ENCODE data around the gene CCNT1. TPM values are rescaled to one million over a fixed set of nuclear protein-coding genes. Genes with fewer than 3 reads are reported as not detected.

CCNT1 gene
- total RNA-seq, 1 experiment from 2014 or later = 20.9 TPM

- DNase-seq (ENCODE audit: low read depth) = no peak
These were observed 75.7 kb downstream of the CCNT1 start for GRCh38 chr12:48640854-48641253.

GRCh38 chr12:48640428-48640827 lies 76.1 kb downstream of the CCNT1 start:
- DNase-seq (ENCODE audit: low read depth) = no peak

Other genes starting within 250 kb of the CCNT1 start
- not detected in 2 replicates for gene ANP32D, start 244.1 kb downstream of the CCNT1 start, total RNA-seq (2014; rRNA removed; shearing (Covaris generic))
- not detected in 2 replicates for gene C12orf54, start 234.2 kb downstream of the CCNT1 start, total RNA-seq (2014; rRNA removed; shearing (Covaris generic))
- not detected in 2 replicates for gene OR8S1, start 191.1 kb downstream of the CCNT1 start, total RNA-seq (2014; rRNA removed; shearing (Covaris generic))
- not detected in 2 replicates for gene LALBA, start 146.7 kb downstream of the CCNT1 start, total RNA-seq (2014; rRNA removed; shearing (Covaris generic))
- gene KANSL2, start 34.5 kb downstream of the CCNT1 start, total RNA-seq (2014; rRNA removed; shearing (Covaris generic)) = 51.3 and 63.3 TPM in 2 replicates
- 10.3 and 10.8 TPM in 2 replicates for gene ADCY6, start 72.4 kb upstream of the CCNT1 start, total RNA-seq (2014; rRNA removed; shearing (Covaris generic))
- gene CACNB3, start 101.8 kb upstream of the CCNT1 start, total RNA-seq (2014; rRNA removed; shearing (Covaris generic)) = 10.5 and 11.2 TPM in 2 replicates
- gene DDX23, start 135.5 kb upstream of the CCNT1 start, total RNA-seq (2014; rRNA removed; shearing (Covaris generic)) = 55.7 and 59.1 TPM in 2 replicates
- gene RND1, start 149.2 kb upstream of the CCNT1 start, total RNA-seq (2014; rRNA removed; shearing (Covaris generic)) = 0.29 TPM in 1 of 2 replicates, not detected in the other
- 27.6 and 31.7 TPM in 2 replicates for gene FKBP11, start 208.8 kb upstream of the CCNT1 start, total RNA-seq (2014; rRNA removed; shearing (Covaris generic))
- 47.8 and 57.1 TPM in 2 replicates for gene ARF3, start 240.8 kb upstream of the CCNT1 start, total RNA-seq (2014; rRNA removed; shearing (Covaris generic))